IPS-NIHi11 (cell line): ENCODE results near the gene MICAL2.

Experiments
- DNase-seq: peaks from one replicate; pipeline ENCODE4 v3.0.0; 2012; ENCODE audit warnings: mixed read lengths, low spot score

Gene MICAL2

GRCh38 chr11:12211331-12212065 lies 101.1 kb downstream of the MICAL2 start:
- no peak for DNase-seq

DNA sequence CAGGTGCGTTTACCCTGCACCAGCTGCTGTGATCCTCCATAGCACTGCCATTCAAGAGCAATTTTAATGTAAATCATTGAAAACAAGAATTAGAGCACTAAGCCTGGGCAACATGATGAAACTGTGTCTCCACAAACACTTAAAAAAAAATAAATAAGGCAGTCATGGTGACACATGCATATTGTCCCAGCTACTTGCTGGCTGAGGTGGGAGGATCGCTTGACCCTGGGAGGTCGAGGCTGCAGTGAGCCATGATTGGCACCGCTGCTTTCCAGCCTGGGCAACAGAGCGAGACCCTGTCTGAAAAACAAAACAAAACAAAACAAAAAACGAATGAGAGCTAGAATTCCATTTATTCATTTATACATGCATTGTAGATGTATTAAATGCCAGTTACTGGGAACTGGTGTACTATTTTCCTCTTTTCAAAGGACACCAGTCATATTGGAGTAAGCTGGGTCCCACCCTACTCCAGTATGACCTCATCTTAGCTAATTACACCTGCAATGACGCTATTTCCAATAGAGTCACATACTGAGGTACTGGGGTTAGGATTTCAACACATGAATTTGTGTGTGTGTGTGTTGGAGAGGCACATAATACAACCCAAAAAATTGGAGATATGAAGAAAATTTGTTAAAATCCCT lies 101.9 kb downstream of the MICAL2 start:
- DNase-seq: no peak

DNA sequence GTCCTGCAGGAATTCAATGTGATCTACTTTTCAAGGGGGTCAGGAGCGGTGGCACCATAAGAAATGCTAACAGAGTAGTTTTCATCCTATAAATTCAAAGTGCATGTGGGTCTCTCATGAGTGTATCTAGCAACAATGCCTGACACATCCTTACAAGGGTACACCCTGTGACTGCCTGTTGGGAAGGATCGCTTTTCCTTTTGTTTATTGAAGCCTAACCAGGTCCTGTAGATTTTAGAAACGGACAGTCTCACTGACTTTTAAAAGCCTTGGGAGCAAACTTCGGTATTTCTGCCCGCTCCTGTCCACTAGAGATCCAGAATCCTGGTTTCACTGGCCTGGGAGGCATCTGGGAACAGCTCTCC lies 102.4 kb downstream of the MICAL2 start:
- no peak for DNase-seq

DNA sequence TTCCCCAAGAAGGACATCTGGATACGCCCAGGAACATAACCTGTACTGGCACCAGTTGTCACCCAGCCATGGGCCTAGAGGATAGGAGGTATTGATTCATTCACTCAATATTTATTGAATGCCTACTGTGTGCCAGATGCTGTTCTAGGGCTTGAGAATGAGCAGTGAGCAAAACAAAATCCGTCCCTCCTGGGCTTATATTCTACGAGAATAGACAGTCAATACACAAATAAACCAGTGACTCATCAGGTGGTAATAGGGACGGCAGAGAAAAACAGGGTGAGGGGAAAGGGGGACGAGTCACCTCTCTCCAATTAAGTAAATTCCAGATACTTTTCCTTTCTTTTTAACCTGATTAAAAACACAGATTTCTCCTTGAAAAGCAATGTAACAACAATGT lies 103.5 kb downstream of the MICAL2 start:
- DNase-seq: no peak

DNA sequence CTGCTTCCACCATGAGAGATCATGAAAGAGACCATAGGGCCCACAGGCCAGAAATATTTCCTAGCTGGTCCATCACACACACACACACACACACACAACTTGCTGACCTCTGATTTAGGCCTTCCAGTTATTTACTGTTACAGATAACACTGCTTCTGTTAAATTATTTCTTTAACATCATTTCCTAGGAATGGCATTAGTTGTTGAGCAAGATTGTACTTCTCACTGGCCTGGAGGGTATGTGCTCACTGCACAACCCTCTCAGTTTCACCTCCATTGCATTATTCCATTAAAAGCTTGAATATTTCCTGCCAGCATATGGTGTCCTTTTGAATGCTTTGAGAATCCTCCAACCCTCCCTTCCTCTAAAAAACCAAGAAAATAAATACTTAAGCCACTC lies 104.4 kb downstream of the MICAL2 start:
- DNase-seq: no peak

DNA sequence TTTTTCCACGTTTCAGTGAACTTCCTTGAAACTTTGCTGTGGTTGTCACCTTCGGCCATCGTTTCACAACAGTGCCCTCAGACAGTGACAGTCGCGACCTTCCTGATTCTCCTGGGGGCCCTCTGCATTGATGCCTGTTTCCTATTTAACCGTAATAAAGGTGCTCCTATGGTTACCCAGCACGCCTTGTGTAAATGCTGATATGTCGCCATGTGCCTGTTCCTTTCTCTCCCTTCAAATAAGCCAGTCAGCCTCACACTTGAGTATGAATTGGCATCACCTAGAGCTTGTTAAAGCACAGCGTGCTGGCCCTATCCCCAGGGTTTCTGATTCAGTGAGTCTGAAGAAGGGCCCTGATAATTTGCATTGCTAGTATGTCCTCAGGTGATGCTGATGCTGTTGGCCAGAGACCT lies 104.8 kb downstream of the MICAL2 start:
- no peak for DNase-seq

DNA sequence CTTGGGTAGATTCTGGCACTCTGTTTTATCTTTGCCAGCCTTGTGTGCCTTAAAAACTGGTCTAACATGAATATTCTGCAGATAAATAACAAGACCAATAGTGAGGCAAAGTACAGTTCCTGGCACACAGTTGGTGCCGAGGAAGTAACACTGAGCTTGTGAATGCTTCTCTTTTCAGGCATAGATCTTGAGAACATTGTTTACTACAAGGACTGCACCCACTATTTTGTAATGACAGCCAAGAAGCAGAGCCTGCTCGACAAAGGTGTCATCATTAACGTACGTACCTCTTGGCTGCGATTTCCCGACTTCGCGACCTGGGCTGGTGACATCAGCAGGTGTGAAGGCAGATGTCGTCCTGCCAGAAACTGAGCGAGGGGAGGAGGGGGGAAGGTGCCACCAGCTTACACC lies 105.7 kb downstream of the MICAL2 start:
- no peak for DNase-seq

DNA sequence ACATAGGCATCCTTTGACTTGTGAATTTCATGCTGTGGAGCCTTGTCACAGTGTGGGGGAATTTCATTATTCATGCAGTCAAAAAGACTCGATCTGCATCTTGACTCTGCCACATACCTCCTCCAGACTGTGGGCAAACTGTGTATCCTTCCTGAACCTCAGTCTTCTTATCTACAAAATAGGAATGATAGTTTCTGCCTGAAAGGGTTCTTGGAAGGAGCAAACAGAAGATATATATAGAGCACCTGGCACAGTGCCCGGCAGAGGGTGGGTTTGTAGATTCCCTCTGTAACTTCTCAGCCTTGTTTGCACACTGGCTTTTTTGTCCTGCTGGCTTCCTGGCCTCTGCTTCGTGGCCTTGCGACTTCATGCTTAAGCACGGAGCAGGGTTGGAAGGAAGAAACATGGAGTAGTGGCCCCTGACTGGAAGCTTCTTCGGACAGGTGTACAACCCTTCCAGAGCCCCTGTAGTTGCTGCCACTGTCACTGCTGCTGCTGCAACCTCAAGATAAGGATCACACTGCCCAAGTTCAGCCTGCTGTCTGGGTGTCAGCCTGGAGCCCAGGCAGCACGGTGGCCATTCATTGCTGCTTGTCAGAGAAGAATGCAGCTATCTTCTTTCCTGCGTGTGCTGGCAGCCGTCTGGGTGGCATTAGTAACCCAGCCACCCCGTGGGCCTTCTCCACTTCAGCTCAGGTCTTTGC lies 106.4 kb downstream of the MICAL2 start:
- no peak for DNase-seq

DNA sequence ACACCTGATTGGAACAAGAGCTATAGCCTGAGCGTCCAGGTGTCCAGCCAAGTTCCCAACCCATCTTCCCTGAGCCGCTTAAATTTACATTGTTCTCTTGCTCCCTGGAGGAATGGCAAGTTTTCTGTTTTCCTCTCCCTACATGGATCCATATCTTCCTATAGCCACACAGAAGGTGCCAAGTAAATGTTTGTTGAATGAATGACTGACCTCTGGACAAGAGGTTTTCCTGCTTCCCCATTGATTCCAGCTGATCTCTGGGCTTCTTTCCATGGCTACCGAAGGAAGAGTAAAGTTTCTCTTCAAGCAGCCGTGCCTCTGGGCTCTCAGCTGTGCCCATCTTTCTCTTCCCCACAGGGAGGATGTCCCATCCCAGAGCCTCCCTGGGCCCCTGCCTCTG lies 107.5 kb downstream of the MICAL2 start:
- no peak for DNase-seq

GRCh38 chr11:12218909-12219308 lies 108.5 kb downstream of the MICAL2 start:
- no peak for DNase-seq

DNA sequence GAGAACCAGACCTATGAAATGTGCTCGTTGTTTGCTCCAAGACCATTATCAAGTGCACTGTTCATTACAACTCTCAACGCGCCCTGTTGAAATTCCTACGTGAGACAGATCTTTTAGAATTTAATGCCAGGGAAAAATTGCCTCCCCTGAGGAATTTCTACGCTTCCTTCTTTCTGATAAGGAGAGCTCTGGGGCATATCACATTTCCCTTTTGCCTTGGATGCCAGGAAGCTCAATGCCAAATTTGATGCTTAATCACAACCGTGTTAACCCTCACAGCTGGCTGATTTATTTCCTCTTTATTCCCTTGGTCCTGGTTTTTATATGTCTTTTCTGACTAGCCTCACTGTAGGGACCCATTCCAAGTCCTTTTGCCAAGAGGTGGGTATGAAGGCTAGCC lies 109.4 kb downstream of the MICAL2 start:
- DNase-seq: no peak

DNA sequence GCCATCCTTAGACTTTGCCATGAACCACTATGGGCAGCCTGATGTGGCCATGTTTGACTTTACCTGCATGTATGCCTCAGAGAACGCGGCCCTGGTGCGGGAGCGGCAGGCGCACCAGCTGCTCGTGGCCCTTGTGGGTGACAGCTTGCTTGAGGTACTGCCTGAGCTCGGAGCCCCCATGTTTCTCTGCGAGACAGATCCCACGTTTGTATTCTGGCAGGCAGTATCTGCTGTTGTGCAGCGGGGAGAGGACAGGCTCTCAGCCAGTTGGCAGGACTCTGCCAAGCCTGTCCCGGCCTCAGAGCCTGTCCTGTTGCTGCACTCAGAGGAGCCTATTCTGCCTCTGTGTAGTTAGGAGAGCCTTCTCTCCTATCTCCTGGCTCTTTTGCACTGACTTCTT lies 109.9 kb downstream of the MICAL2 start:
- no peak for DNase-seq

GRCh38 chr11:12221051-12221535 lies 110.7 kb downstream of the MICAL2 start:
- DNase-seq: no peak

- DNase-seq: no peak
Measured at GRCh38 chr11:12222055-12222792, 111.8 kb downstream of the MICAL2 start.

- no peak for DNase-seq
Measured at GRCh38 chr11:12223771-12224536, 113.6 kb downstream of the MICAL2 start.

DNA sequence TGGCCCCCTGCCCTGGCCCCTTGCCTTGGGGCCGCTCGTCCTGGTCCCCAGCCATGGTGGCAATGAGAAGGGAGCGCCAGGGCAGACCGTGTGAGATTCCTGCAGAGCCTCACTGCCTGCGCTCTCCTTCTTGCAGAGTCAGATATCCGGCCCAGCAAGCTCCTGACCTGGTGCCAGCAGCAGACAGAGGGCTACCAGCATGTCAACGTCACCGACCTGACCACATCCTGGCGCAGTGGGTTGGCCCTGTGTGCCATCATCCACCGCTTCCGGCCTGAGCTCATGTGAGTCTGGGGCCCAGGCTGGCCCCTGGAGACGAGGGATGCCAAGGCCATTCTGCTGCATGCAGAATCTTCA lies 114.1 kb downstream of the MICAL2 start:
- DNase-seq: peak; percentile 43

- no peak for DNase-seq
Measured at GRCh38 chr11:12225046-12225739, 114.8 kb downstream of the MICAL2 start.

- no peak for DNase-seq
Measured at GRCh38 chr11:12226093-12226492, 115.7 kb downstream of the MICAL2 start.

GRCh38 chr11:12229450-12230229 lies 119.2 kb downstream of the MICAL2 start:
- DNase-seq: no peak

- DNase-seq: no peak
Measured at GRCh38 chr11:12232160-12232559, 121.8 kb downstream of the MICAL2 start.
